Tibial nerve (tissue), 3 donors: ENCODE results near the gene CDK15.

ENCODE experiments used
- CTCF ChIP-seq, 5 experiments: fragments of 200-600 bp in 3 of 5; fragments of 450-650 bp in 2 of 5; sonication (generic) in 3 of 5; IDR thresholded peaks; one replicate each; pipeline ENCODE4 v1.5.1; 2016 to 2019; ENCODE audit warnings: antibody characterized with exemption in 5 of 5, mild to moderate bottlenecking in 3 of 5, moderate library complexity in 2 of 5
- POLR2A ChIP-seq, 2 donors: fragments of 450-650 bp; IDR thresholded peaks; one replicate each; pipeline ENCODE4 v1.6.1; 2017; ENCODE audit warnings: antibody characterized with exemption in 2 of 2, mild to moderate bottlenecking in 2 of 2, moderate library complexity in 2 of 2

GRCh38 chr2:201937343-201937742, 131.0 kb downstream of the CDK15 start:
- TF ChIP-seq CTCF (IDR thresholded peaks at IDR 0.05) (no peak), POLR2A (IDR thresholded peaks at IDR 0.05) (no peak)
